Measurements from ENCODE around the gene NOPCHAP1.
"Not testable (repeated sequence)": the region's sequence is repeated elsewhere in the genome, so short reads cannot be mapped to it uniquely, and the experiment has no call there.

Gene NOPCHAP1

GRCh38 chr12:104942075-104942474 is 44.0 kb upstream of the NOPCHAP1 start:
- H3K36me3 ChIP-seq (ENCODE audit: control insufficient read depth in 1 of 2, insufficient read depth in 2 of 2, low read depth in 1 of 2, low read length in 2 of 2), result no peaks in the 10 kb centered on the region
- no peak overlapping the region for H2AFZ ChIP-seq (ENCODE audit: low read depth, low read length)
- peaks cover 1% of the 10 kb centered on the region for H3K4me1 ChIP-seq (ENCODE audit: control insufficient read depth, insufficient read depth, low read depth, low read length)
- H3K4me3 ChIP-seq (ENCODE audit: insufficient read depth in 1 of 2, low read depth in 1 of 2, low read length in 2 of 2), result no peak overlapping the region
- no peak overlapping the region for H3K27ac ChIP-seq (ENCODE audit: low read length, poor library complexity, severe bottlenecking)
- H4K8ac ChIP-seq (ENCODE audit: low read length), result no peak overlapping the region
- no peak overlapping the region for H2BK15ac ChIP-seq (ENCODE audit: low read depth, poor library complexity, severe bottlenecking)
- 87% methylated on average over 2 of the region's 4 CpGs for WGBS
- no peak overlapping the region for H2BK5ac ChIP-seq (ENCODE audit: low read depth, low read length, poor library complexity, severe bottlenecking)
- H2BK120ac ChIP-seq (ENCODE audit: low read depth, low read length), result no peak overlapping the region
- no peak overlapping the region for H3K14ac ChIP-seq (ENCODE audit: low read length in 2 of 2)
- no peak for DNase-seq
- H2AK5ac ChIP-seq (ENCODE audit: low read length, severe bottlenecking), result no peak overlapping the region
- peaks cover 3% of the 10 kb centered on the region for H3K9me3 ChIP-seq (ENCODE audit: control insufficient read depth, low read length)
- no peak overlapping the region for H2BK12ac ChIP-seq (ENCODE audit: low read length in 2 of 2)
- H3K27me3 ChIP-seq (ENCODE audit: control insufficient read depth in 1 of 2, insufficient read depth in 1 of 2, low read length in 2 of 2), result no peaks in the 10 kb centered on the region
- H3K23ac ChIP-seq (ENCODE audit: low read length in 2 of 2), result no peak overlapping the region
- no peak overlapping the region for H3K9ac ChIP-seq (ENCODE audit: low read length)
- no peak overlapping the region for H3K4me2 ChIP-seq (ENCODE audit: low read length, poor library complexity, severe bottlenecking)
- H3K4ac ChIP-seq (ENCODE audit: low read depth in 1 of 2, low read length in 2 of 2), result no peak overlapping the region
- no peak overlapping the region for H4K91ac ChIP-seq (ENCODE audit: low read length)
- peaks cover 3% of the 10 kb centered on the region for H3K79me1 ChIP-seq (replicated peaks; ENCODE audit: low read length, poor library complexity, severe bottlenecking)
- no peak overlapping the region for H3K18ac ChIP-seq (ENCODE audit: low read depth in 1 of 2, low read length in 2 of 2)

- not testable (repeated sequence) for H3K23ac ChIP-seq (ENCODE audit: low read length in 2 of 2); H2BK120ac ChIP-seq (ENCODE audit: low read depth, low read length); H3K4ac ChIP-seq (ENCODE audit: low read depth in 1 of 2, low read length in 2 of 2); H2AFZ ChIP-seq (ENCODE audit: low read depth, low read length); H4K91ac ChIP-seq (ENCODE audit: low read length); H3K27ac ChIP-seq (ENCODE audit: low read length, poor library complexity, severe bottlenecking); H3K18ac ChIP-seq (ENCODE audit: low read depth in 1 of 2, low read length in 2 of 2); H3K4me1 ChIP-seq (ENCODE audit: control insufficient read depth, insufficient read depth, low read depth, low read length); H4K8ac ChIP-seq (ENCODE audit: low read length); H3K4me3 ChIP-seq (ENCODE audit: insufficient read depth in 1 of 2, low read depth in 1 of 2, low read length in 2 of 2); H3K9ac ChIP-seq (ENCODE audit: low read length); H3K14ac ChIP-seq (ENCODE audit: low read length in 2 of 2); H2AK5ac ChIP-seq (ENCODE audit: low read length, severe bottlenecking); H3K27me3 ChIP-seq (ENCODE audit: control insufficient read depth in 1 of 2, insufficient read depth in 1 of 2, low read length in 2 of 2); H3K9me3 ChIP-seq (ENCODE audit: control insufficient read depth, low read length); H3K36me3 ChIP-seq (ENCODE audit: control insufficient read depth in 1 of 2, insufficient read depth in 2 of 2, low read depth in 1 of 2, low read length in 2 of 2); H3K79me1 ChIP-seq (replicated peaks; ENCODE audit: low read length, poor library complexity, severe bottlenecking); DNase-seq; H3K4me2 ChIP-seq (ENCODE audit: low read length, poor library complexity, severe bottlenecking); H2BK12ac ChIP-seq (ENCODE audit: low read length in 2 of 2); H2BK15ac ChIP-seq (ENCODE audit: low read depth, poor library complexity, severe bottlenecking); H2BK5ac ChIP-seq (ENCODE audit: low read depth, low read length, poor library complexity, severe bottlenecking)
- 92% methylated on average over 8 of the region's 8 CpGs for WGBS
Observed at GRCh38 chr12:104943401-104943800, 42.7 kb upstream of the NOPCHAP1 start.

GRCh38 chr12:104944252-104944651 is 41.9 kb upstream of the NOPCHAP1 start:
- no peaks in the 10 kb centered on the region for H3K27me3 ChIP-seq (ENCODE audit: control insufficient read depth in 1 of 2, insufficient read depth in 1 of 2, low read length in 2 of 2)
- H3K4me2 ChIP-seq (ENCODE audit: low read length, poor library complexity, severe bottlenecking), result no peak overlapping the region
- no peak overlapping the region for H3K9ac ChIP-seq (ENCODE audit: low read length)
- no peak overlapping the region for H3K18ac ChIP-seq (ENCODE audit: low read depth in 1 of 2, low read length in 2 of 2)
- no peak overlapping the region for H2BK5ac ChIP-seq (ENCODE audit: low read depth, low read length, poor library complexity, severe bottlenecking)
- H3K9me3 ChIP-seq (ENCODE audit: control insufficient read depth, low read length), result peaks cover 3% of the 10 kb centered on the region
- H2AK5ac ChIP-seq (ENCODE audit: low read length, severe bottlenecking), result no peak overlapping the region
- H3K27ac ChIP-seq (ENCODE audit: low read length, poor library complexity, severe bottlenecking), result no peak overlapping the region
- H3K23ac ChIP-seq (ENCODE audit: low read length in 2 of 2), result no peak overlapping the region
- H2BK12ac ChIP-seq (ENCODE audit: low read length in 2 of 2), result no peak overlapping the region
- no peaks in the 10 kb centered on the region for H3K36me3 ChIP-seq (ENCODE audit: control insufficient read depth in 1 of 2, insufficient read depth in 2 of 2, low read depth in 1 of 2, low read length in 2 of 2)
- H2BK15ac ChIP-seq (ENCODE audit: low read depth, poor library complexity, severe bottlenecking), result no peak overlapping the region
- no peak overlapping the region for H2AFZ ChIP-seq (ENCODE audit: low read depth, low read length)
- H3K4me1 ChIP-seq (ENCODE audit: control insufficient read depth, insufficient read depth, low read depth, low read length), result no peaks in the 10 kb centered on the region
- over 99% methylated on average over 3 of the region's 3 CpGs for WGBS
- DNase-seq, result no peak
- H2BK120ac ChIP-seq (ENCODE audit: low read depth, low read length), result no peak overlapping the region
- H3K4ac ChIP-seq (ENCODE audit: low read depth in 1 of 2, low read length in 2 of 2), result no peak overlapping the region
- H4K91ac ChIP-seq (ENCODE audit: low read length), result no peak overlapping the region
- H3K14ac ChIP-seq (ENCODE audit: low read length in 2 of 2), result no peak overlapping the region
- no peak overlapping the region for H3K4me3 ChIP-seq (ENCODE audit: insufficient read depth in 1 of 2, low read depth in 1 of 2, low read length in 2 of 2)
- H3K79me1 ChIP-seq (replicated peaks; ENCODE audit: low read length, poor library complexity, severe bottlenecking), result peaks cover 1% of the 10 kb centered on the region
- H4K8ac ChIP-seq (ENCODE audit: low read length), result no peak overlapping the region

- H3K4me2 ChIP-seq (ENCODE audit: low read length, poor library complexity, severe bottlenecking); H3K14ac ChIP-seq (ENCODE audit: low read length in 2 of 2); H2BK120ac ChIP-seq (ENCODE audit: low read depth, low read length); H3K9me3 ChIP-seq (ENCODE audit: control insufficient read depth, low read length); H4K8ac ChIP-seq (ENCODE audit: low read length); DNase-seq; H3K27ac ChIP-seq (ENCODE audit: low read length, poor library complexity, severe bottlenecking); H2BK5ac ChIP-seq (ENCODE audit: low read depth, low read length, poor library complexity, severe bottlenecking); H3K18ac ChIP-seq (ENCODE audit: low read depth in 1 of 2, low read length in 2 of 2); H3K4me3 ChIP-seq (ENCODE audit: insufficient read depth in 1 of 2, low read depth in 1 of 2, low read length in 2 of 2); H3K23ac ChIP-seq (ENCODE audit: low read length in 2 of 2); H2BK15ac ChIP-seq (ENCODE audit: low read depth, poor library complexity, severe bottlenecking); H3K4me1 ChIP-seq (ENCODE audit: control insufficient read depth, insufficient read depth, low read depth, low read length); H3K36me3 ChIP-seq (ENCODE audit: control insufficient read depth in 1 of 2, insufficient read depth in 2 of 2, low read depth in 1 of 2, low read length in 2 of 2); H3K4ac ChIP-seq (ENCODE audit: low read depth in 1 of 2, low read length in 2 of 2); H2AK5ac ChIP-seq (ENCODE audit: low read length, severe bottlenecking); H4K91ac ChIP-seq (ENCODE audit: low read length); H3K9ac ChIP-seq (ENCODE audit: low read length); H2BK12ac ChIP-seq (ENCODE audit: low read length in 2 of 2); H2AFZ ChIP-seq (ENCODE audit: low read depth, low read length); H3K27me3 ChIP-seq (ENCODE audit: control insufficient read depth in 1 of 2, insufficient read depth in 1 of 2, low read length in 2 of 2): not testable (repeated sequence)
- peaks cover 12% of the 10 kb centered on the region for H3K79me1 ChIP-seq (replicated peaks; ENCODE audit: low read length, poor library complexity, severe bottlenecking)
- 100% methylated on average over 1 of the region's 4 CpGs for WGBS
Observed at GRCh38 chr12:104948716-104949115, 37.4 kb upstream of the NOPCHAP1 start.

Data from mesenchymal stem cell (in vitro differentiated cells and primary cell).